ENCODE results near the gene PAFAH1B1.

- TF ChIP-seq, protein P1, sequence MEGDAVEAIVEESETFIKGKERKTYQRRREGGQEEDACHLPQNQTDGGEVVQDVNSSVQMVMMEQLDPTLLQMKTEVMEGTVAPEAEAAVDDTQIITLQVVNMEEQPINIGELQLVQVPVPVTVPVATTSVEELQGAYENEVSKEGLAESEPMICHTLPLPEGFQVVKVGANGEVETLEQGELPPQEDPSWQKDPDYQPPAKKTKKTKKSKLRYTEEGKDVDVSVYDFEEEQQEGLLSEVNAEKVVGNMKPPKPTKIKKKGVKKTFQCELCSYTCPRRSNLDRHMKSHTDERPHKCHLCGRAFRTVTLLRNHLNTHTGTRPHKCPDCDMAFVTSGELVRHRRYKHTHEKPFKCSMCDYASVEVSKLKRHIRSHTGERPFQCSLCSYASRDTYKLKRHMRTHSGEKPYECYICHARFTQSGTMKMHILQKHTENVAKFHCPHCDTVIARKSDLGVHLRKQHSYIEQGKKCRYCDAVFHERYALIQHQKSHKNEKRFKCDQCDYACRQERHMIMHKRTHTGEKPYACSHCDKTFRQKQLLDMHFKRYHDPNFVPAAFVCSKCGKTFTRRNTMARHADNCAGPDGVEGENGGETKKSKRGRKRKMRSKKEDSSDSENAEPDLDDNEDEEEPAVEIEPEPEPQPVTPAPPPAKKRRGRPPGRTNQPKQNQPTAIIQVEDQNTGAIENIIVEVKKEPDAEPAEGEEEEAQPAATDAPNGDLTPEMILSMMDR (IDR thresholded peaks at IDR 0.05), result no peak
- no peak for TF ChIP-seq POLR2A (IDR thresholded peaks at IDR 0.05)
These were observed 9.2 kb downstream of the PAFAH1B1 start for GRCh38 chr17:2602597-2603017.
